SK-N-SH (cell line): ENCODE measurements around the gene TRAM2. TPM values are rescaled to one million over a fixed set of nuclear protein-coding genes. Genes with fewer than 3 reads are reported as not detected.

Experiments used
- CTCF ChIA-PET: fragments of 300-600, 350-600 bp; formaldehyde crosslinking; extraction: SDS; loops from one replicate; lab custom pipeline; 2021; lab: Yijun Ruan, JAX
- POLR2A ChIA-PET: fragments of 350-600 bp; sonication (Branson Sonifier 250); formaldehyde crosslinking; extraction: SDS; loops from one replicate; lab custom pipeline; 2020; ENCODE audit warnings: antibody characterized with exemption, inconsistent platforms; lab: Yijun Ruan, JAX
- DNase-seq: peaks from one replicate; pipeline ENCODE4 v3.0.0; 2012
- H2AFZ ChIP-seq: fragments of 200-600 bp; sonication (generic); 2 replicates; pipeline ENCODE4 v1.8.1; 2016; ENCODE audit warnings: antibody characterized with exemption, mild to moderate bottlenecking, low read depth
- H3F3A ChIP-seq: fragments of 200-600 bp; sonication (generic); replicated peaks from 2 replicates; pipeline ENCODE3; 2016; ENCODE audit warnings: antibody characterized with exemption, mild to moderate bottlenecking; ENCODE audit not compliant: insufficient read depth
- H3K27ac ChIP-seq, 2 experiments: fragments of 200-500 bp in 1 of 2; fragments of 200-600 bp in 1 of 2; sonication (Bioruptor generic) in 1 of 2; sonication (generic), shearing (Covaris generic) in 1 of 2; 2 replicates each; pipeline versions ENCODE4 v1.5.1 to v1.6.1; 2014 to 2016; ENCODE audit warnings: low read depth in 2 of 2, inconsistent platforms in 1 of 2, low read length in 1 of 2, mild to moderate bottlenecking in 1 of 2, mixed read lengths in 1 of 2
- H3K27me3 ChIP-seq: fragments of 200-600 bp; sonication (generic), shearing (Covaris generic); 2 replicates; pipeline ENCODE4 v1.6.1; 2016; ENCODE audit warnings: mixed run types; ENCODE audit not compliant: insufficient read depth
- H3K36me3 ChIP-seq, 2 experiments: fragments of 200-500 bp in 1 of 2; fragments of 200-600 bp in 1 of 2; sonication (Bioruptor generic) in 1 of 2; sonication (generic) in 1 of 2; replicated peaks in 1 of 2; 2 replicates each; pipeline versions ENCODE3 to v1.5.1; 2014 to 2016; ENCODE audit warnings: low read length in 1 of 2, mild to moderate bottlenecking in 1 of 2; ENCODE audit not compliant: insufficient read depth in 2 of 2, control insufficient read depth in 1 of 2
- H3K4me1 ChIP-seq, 2 experiments: fragments of 200-500 bp in 1 of 2; fragments of 200-600 bp in 1 of 2; sonication (Bioruptor generic) in 1 of 2; sonication (generic), shearing (Covaris generic) in 1 of 2; 2 replicates each; pipeline versions ENCODE4 v1.5.1 to v1.6.1; 2014 to 2016; ENCODE audit warnings: low read depth in 1 of 2, low read length in 1 of 2, mixed run types in 1 of 2; ENCODE audit not compliant: insufficient read depth in 2 of 2, control insufficient read depth in 1 of 2
- H3K4me2 ChIP-seq: fragments of 200-600 bp; sonication (generic), shearing (Covaris generic); 2 replicates; pipeline ENCODE4 v1.6.1; 2017; ENCODE audit warnings: mixed run types
- H3K4me3 ChIP-seq, 2 experiments: fragments of 200-500 bp in 1 of 2; fragments of 200-600 bp in 1 of 2; sonication (Bioruptor generic) in 1 of 2; sonication (generic), shearing (Covaris generic) in 1 of 2; 2 replicates each; pipeline versions ENCODE4 v1.5.1 to v1.8.1; 2014 to 2016; ENCODE audit warnings: low read depth in 2 of 2, inconsistent platforms in 1 of 2, low read length in 1 of 2, mild to moderate bottlenecking in 1 of 2, mixed read lengths in 1 of 2, moderate library complexity in 1 of 2
- H3K79me2 ChIP-seq: fragments of 200-600 bp; sonication (generic); 2 replicates; pipeline ENCODE4 v1.8.1; 2017; ENCODE audit warnings: mild to moderate bottlenecking; ENCODE audit not compliant: insufficient read depth
- H3K9ac ChIP-seq: fragments of 200-600 bp; sonication (generic); 2 replicates; pipeline ENCODE4 v1.6.1; 2017; ENCODE audit warnings: mixed run types
- H3K9me2 ChIP-seq: fragments of 200-600 bp; sonication (generic); 2 replicates; pipeline ENCODE4 v1.6.1; 2017; ENCODE audit warnings: mixed run types
- H3K9me3 ChIP-seq: fragments of 200-600 bp; sonication (generic); 2 replicates; pipeline ENCODE4 v1.6.1; 2017; ENCODE audit warnings: mixed run types, mild to moderate bottlenecking, moderate library complexity
- H4K20me1 ChIP-seq: fragments of 200-600 bp; sonication (generic); 2 replicates; pipeline ENCODE4 v1.6.1; 2017; ENCODE audit warnings: mild to moderate bottlenecking, mixed run types; ENCODE audit not compliant: insufficient read depth
- CTCF ChIP-seq: fragments of 200-600 bp; sonication (generic); IDR thresholded peaks from 2 replicates; pipeline ENCODE4 v1.6.1; 2017; ENCODE audit warnings: antibody characterized with exemption, mild to moderate bottlenecking, moderate library complexity
- ELF1 ChIP-seq: IDR thresholded peaks from 2 replicates; pipeline ENCODE4 v1.4.0; 2012
- EP300 ChIP-seq, 2 experiments: IDR thresholded peaks; 2 replicates each; pipeline versions ENCODE4 v1.4.0 to v1.6.1; 2012; ENCODE audit warnings: borderline replicate concordance in 1 of 2, low read depth in 1 of 2, low read length in 1 of 2
- FOSL2 ChIP-seq: IDR thresholded peaks from 2 replicates; pipeline ENCODE4 v1.4.0; 2012; ENCODE audit warnings: low read depth, mild to moderate bottlenecking, moderate library complexity, borderline replicate concordance
- IRF3 ChIP-seq: fragments of 150-350 bp; IDR thresholded peaks from 2 replicates; pipeline ENCODE4 v1.6.1; 2016; ENCODE audit warnings: mild to moderate bottlenecking, low read depth, low read length
- JUND ChIP-seq: IDR thresholded peaks from 2 replicates; pipeline ENCODE4 v1.4.0; 2012
- MAX ChIP-seq: IDR thresholded peaks from 2 replicates; pipeline ENCODE4 v1.4.0; 2012; ENCODE audit warnings: low read depth
- PBX3 ChIP-seq: IDR thresholded peaks from 2 replicates; pipeline ENCODE4; 2012
- POLR2AphosphoS5 ChIP-seq: IDR thresholded peaks from 2 replicates; pipeline ENCODE4 v1.6.1; 2012; ENCODE audit warnings: low read depth, low read length
- RAD21 ChIP-seq: IDR thresholded peaks from 2 replicates; pipeline ENCODE4 v1.6.1; 2012; ENCODE audit warnings: mild to moderate bottlenecking, low read length
- REST ChIP-seq: IDR thresholded peaks from 2 replicates; pipeline ENCODE4 v1.6.1; 2012; ENCODE audit warnings: mild to moderate bottlenecking, low read depth, low read length, moderate library complexity
- RFX5 ChIP-seq: IDR thresholded peaks from 2 replicates; pipeline ENCODE4 v1.6.1; 2012; ENCODE audit warnings: mild to moderate bottlenecking, improper control_type of control experiment, low read length
- SIN3A ChIP-seq: IDR thresholded peaks from 2 replicates; pipeline ENCODE4 v1.6.1; 2012; ENCODE audit warnings: low read depth, mild to moderate bottlenecking, low read length, moderate library complexity, borderline replicate concordance
- TAF1 ChIP-seq: IDR thresholded peaks from 2 replicates; pipeline ENCODE4 v1.6.1; 2012; ENCODE audit warnings: low read depth, mild to moderate bottlenecking, low read length, moderate library complexity, borderline replicate concordance
- TCF12 ChIP-seq: IDR thresholded peaks from 2 replicates; pipeline ENCODE4 v1.4.0; 2012
- TEAD4 ChIP-seq: IDR thresholded peaks from 2 replicates; pipeline ENCODE4 v1.4.0; 2012; ENCODE audit warnings: mild to moderate bottlenecking, borderline replicate concordance; ENCODE audit not compliant: insufficient read depth
- USF1 ChIP-seq: IDR thresholded peaks from 2 replicates; pipeline ENCODE4 v1.4.0; 2012; ENCODE audit warnings: low read depth, borderline replicate concordance
- YY1 ChIP-seq: IDR thresholded peaks from 2 replicates; pipeline ENCODE4 v1.4.0; 2012; ENCODE audit warnings: low read depth, mild to moderate bottlenecking
- ZBTB33 ChIP-seq: IDR thresholded peaks from 2 replicates; pipeline ENCODE4 v1.4.0; 2012; ENCODE audit warnings: low read depth, borderline replicate concordance
- whole genome bisulfite sequencing: methylation state at CpG from one replicate; pipeline ENCODE4 v1.1.6; 2017; ENCODE audit warnings: low lambda C conversion rate; 5-methylcytosine and 5-hydroxymethylcytosine counted together
- polyA plus RNA-seq, 3 experiments: library from polyadenylated mRNA; depleted of rRNA; stranded (reverse); fragments of >200 nt; gene quantifications; 2 replicates each; pipeline ENCODE4 v1.2.3, GENCODE V29; 2012

TRAM2 gene
- polyA plus RNA-seq, 1 of the 3 experiments (the other 2 are of a cell fraction), result 26.4 TPM

GRCh38 chr6:52483671-52484003 is 93.2 kb downstream of the TRAM2 start:
- H3K4me2 ChIP-seq, result no peak overlapping the region
- H3K9me2 ChIP-seq, result no peaks in the 10 kb centered on the region
- POLR2A ChIA-PET, result no interaction called here
- no peaks in the 10 kb centered on the region for H3K9me3 ChIP-seq
- no peak for TF ChIP-seq SIN3A
- TF ChIP-seq MAX, result no peak
- TF ChIP-seq TCF12, result no peak
- no peak for TF ChIP-seq JUND
- TF ChIP-seq PBX3, result no peak
- no peak for TF ChIP-seq POLR2AphosphoS5
- no peak for TF ChIP-seq FOSL2
- TF ChIP-seq CTCF, result no peak
- TF ChIP-seq RAD21, result no peak
- TF ChIP-seq YY1, result no peak
- no peak for TF ChIP-seq REST
- no peak for TF ChIP-seq EP300 (IDR thresholded peaks at IDR 0.05; ENCODE audit: borderline replicate concordance in 1 of 2, low read depth in 1 of 2, low read length in 1 of 2)
- no peak for TF ChIP-seq ELF1
- TF ChIP-seq IRF3, result no peak
- TF ChIP-seq TEAD4, result no peak
- no peak for TF ChIP-seq TAF1
- no peak for TF ChIP-seq RFX5
- TF ChIP-seq USF1, result no peak
- no peak for TF ChIP-seq ZBTB33
- no peak overlapping the region for H3K4me3 ChIP-seq
- CTCF ChIA-PET, result interaction anchor here (1.0 kb wide), 1 partner anchor 107 kb away, joined by 3 read pairs; no protein-coding TSS in a partner anchor
- H3K79me2 ChIP-seq, result no peaks in the 10 kb centered on the region
- no peaks in the 10 kb centered on the region for H3K27me3 ChIP-seq
- no peak overlapping the region for H3K9ac ChIP-seq
- peaks cover 16% of the 10 kb centered on the region for H3F3A ChIP-seq
- H3K27ac ChIP-seq, result no peak overlapping the region
- H3K36me3 ChIP-seq, result peaks cover 8 to 24% of the 10 kb centered on the region in 2 experiments
- H2AFZ ChIP-seq, result no peak overlapping the region
- no peak for DNase-seq
- 97% methylated on average over 3 of the region's 3 CpGs for WGBS
- no peaks in the 10 kb centered on the region; a peak in 2 of 4 replicates for H3K4me1 ChIP-seq
- H4K20me1 ChIP-seq, result no peaks in the 10 kb centered on the region
